GM12878 (cell line): ENCODE data around the gene BSCL2. TPM values are rescaled to one million over a fixed set of nuclear protein-coding genes. Genes with fewer than 3 reads are reported as not detected.

Source experiments
- BCLAF1 ChIP-seq: fragments of 450-650 bp; IDR thresholded peaks from 2 replicates; pipeline ENCODE4 v1.6.1; 2017; ENCODE audit warnings: antibody characterized with exemption, mild to moderate bottlenecking, moderate library complexity
- CBX3 ChIP-seq: fragments of 200-600 bp; sonication (generic); IDR thresholded peaks from 2 replicates; pipeline ENCODE4 v1.6.1; 2016; ENCODE audit warnings: low read depth, borderline replicate concordance
- CREM ChIP-seq: IDR thresholded peaks from 2 replicates; pipeline ENCODE4 v1.6.1; 2014; ENCODE audit warnings: antibody characterized with exemption, low read depth
- EGR1 ChIP-seq, 2 experiments: IDR thresholded peaks; 1 replicate in 1 of 2; 2 replicates in 1 of 2; pipeline ENCODE4 v1.6.1; 2011 to 2012; ENCODE audit warnings: low read depth in 2 of 2, low read length in 2 of 2, borderline replicate concordance in 1 of 2, mild to moderate bottlenecking in 1 of 2, moderate library complexity in 1 of 2
- KAT2A ChIP-seq: conservative IDR thresholded peaks from 2 replicates; pipeline ENCODE4 v1.6.1; 2011; ENCODE audit warnings: low read depth, low read length; ENCODE audit not compliant: control insufficient read depth
- PAX5 ChIP-seq: IDR thresholded peaks from 2 replicates; pipeline ENCODE4 v1.6.1; 2011; ENCODE audit warnings: low read depth, low read length, borderline replicate concordance
- PRDM15 ChIP-seq: fragments of 450-650 bp; formaldehyde crosslinking; IDR thresholded peaks from 2 replicates; pipeline ENCODE4 v1.4.0; 2020; ENCODE audit warnings: mild to moderate bottlenecking, moderate library complexity
- SKIL ChIP-seq: fragments of 450-650 bp; IDR thresholded peaks from 2 replicates; pipeline ENCODE4 v1.6.1; 2017; ENCODE audit warnings: mild to moderate bottlenecking, low read depth, inconsistent platforms; ENCODE audit not compliant: poor library complexity, severe bottlenecking
- SREBF1 ChIP-seq: IDR thresholded peaks from 2 replicates; pipeline ENCODE4 v1.6.1; 2012; ENCODE audit warnings: mild to moderate bottlenecking, low read length
- STAT1 ChIP-seq: fragments of 450-650 bp; conservative IDR thresholded peaks from 2 replicates; pipeline ENCODE4 v1.6.1; 2014; ENCODE audit warnings: antibody characterized with exemption, mild to moderate bottlenecking
- WRNIP1 ChIP-seq: IDR thresholded peaks from 2 replicates; pipeline ENCODE4 v1.6.1; 2011; ENCODE audit warnings: low read depth, low read length, improper control_type of control experiment, borderline replicate concordance
- ZNF274 ChIP-seq: IDR thresholded peaks from one replicate; pipeline ENCODE4 v1.8.0; 2011; ENCODE audit not compliant: insufficient read length, insufficient read depth
- polyA plus RNA-seq, 11 experiments: library from polyadenylated mRNA; depleted of rRNA in 4 of 11; unstranded in 6 of 11; stranded (reverse) in 5 of 11; fragments of >200 nt; fragmentation: Nextera tagmentation in 4 of 11; fragmentation: Illumina TruSeq in 1 of 11; extraction: Ambion mirVana in 4 of 11; extraction: Trizol in 1 of 11; gene quantifications; 1 replicate in 1 of 11; 2 replicates in 10 of 11; pipeline versions ENCODE4 v1.2.1 to v1.2.3, GENCODE V29; 2011 to 2016; ENCODE audit warnings: inconsistent platforms in 2 of 11, missing spikeins in 2 of 11, low read depth in 1 of 11
- total RNA-seq, 4 experiments: library from RNA; depleted of rRNA in 3 of 4; stranded (reverse); fragments of >200 nt in 3 of 4; fragmentation: Illumina TruSeq in 1 of 4; extraction: Trizol in 1 of 4; gene quantifications; 2 replicates each; pipeline versions ENCODE4 v1.2.1 to v1.2.3, GENCODE V29; 2013 to 2021
- TF ChIP-seq, protein P1 (sequence below): fragments of 450-650 bp; formaldehyde crosslinking; IDR thresholded peaks from 2 replicates; pipeline ENCODE4 v1.4.0; 2022; ENCODE audit warnings: mild to moderate bottlenecking, moderate library complexity
- TF ChIP-seq, protein P2 (sequence below): IDR thresholded peaks from 2 replicates; pipeline ENCODE4 v1.6.1; 2011; ENCODE audit warnings: borderline replicate concordance, low read depth, mild to moderate bottlenecking, moderate library complexity, low read length; ENCODE audit not compliant: insufficient read depth, poor library complexity, severe bottlenecking

BSCL2 gene
- total and polyA plus RNA-seq, 10 of the 15 experiments (the other 5 are each of a cell fraction or from before 2014, with no cell fraction given): 12.3 to 57.9 (median 21.8) TPM

DNA sequence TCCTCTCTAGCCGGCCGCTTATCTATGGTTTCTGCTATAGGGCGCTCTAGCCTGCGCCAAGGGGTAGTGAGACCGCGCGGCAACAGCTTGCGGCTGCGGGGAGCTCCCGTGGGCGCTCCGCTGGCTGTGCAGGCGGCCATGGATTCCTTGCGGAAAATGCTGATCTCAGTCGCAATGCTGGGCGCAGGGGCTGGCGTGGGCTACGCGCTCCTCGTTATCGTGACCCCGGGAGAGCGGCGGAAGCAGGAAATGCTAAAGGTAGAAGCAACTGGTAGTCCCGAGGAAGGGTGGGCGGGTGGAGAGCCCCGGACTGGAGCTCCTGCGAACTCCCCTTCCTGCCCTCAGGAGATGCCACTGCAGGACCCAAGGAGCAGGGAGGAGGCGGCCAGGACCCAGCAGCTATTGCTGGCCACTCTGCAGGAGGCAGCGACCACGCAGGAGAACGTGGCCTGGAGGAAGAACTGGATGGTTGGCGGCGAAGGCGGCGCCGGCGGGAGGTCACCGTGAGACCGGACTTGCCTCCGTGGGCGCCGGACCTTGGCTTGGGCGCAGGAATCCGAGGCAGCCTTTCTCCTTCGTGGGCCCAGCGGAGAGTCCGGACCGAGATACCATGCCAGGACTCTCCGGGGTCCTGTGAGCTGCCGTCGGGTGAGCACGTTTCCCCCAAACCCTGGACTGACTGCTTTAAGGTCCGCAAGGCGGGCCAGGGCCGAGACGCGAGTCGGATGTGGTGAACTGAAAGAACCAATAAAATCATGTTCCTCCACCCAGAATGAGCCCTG, 35.4 kb downstream of the BSCL2 start, which contains the start of the genes LBHD1 and UQCC3 (continued):
- TF ChIP-seq PRDM15: no peak
- TF ChIP-seq STAT1: 0 out of 2 replicates have a peak, but pooled peaks have one; percentile 56
- TF ChIP-seq, protein P1, sequence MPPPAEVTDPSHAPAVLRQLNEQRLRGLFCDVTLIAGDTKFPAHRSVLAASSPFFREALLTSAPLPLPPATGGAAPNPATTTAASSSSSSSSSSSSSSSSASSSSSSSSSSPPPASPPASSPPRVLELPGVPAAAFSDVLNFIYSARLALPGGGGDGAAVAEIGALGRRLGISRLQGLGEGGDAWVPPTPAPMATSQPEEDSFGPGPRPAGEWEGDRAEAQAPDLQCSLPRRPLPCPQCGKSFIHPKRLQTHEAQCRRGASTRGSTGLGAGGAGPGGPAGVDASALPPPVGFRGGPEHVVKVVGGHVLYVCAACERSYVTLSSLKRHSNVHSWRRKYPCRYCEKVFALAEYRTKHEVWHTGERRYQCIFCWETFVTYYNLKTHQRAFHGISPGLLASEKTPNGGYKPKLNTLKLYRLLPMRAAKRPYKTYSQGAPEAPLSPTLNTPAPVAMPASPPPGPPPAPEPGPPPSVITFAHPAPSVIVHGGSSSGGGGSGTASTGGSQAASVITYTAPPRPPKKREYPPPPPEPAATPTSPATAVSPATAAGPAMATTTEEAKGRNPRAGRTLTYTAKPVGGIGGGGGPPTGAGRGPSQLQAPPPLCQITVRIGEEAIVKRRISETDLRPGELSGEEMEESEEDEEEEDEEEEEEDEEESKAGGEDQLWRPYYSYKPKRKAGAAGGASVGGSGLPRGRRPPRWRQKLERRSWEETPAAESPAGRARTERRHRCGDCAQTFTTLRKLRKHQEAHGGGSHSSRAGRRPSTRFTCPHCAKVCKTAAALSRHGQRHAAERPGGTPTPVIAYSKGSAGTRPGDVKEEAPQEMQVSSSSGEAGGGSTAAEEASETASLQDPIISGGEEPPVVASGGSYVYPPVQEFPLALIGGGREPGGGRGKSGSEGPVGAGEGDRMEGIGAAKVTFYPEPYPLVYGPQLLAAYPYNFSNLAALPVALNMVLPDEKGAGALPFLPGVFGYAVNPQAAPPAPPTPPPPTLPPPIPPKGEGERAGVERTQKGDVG: no peak
- TF ChIP-seq SREBF1: no peak
- TF ChIP-seq PAX5: 0 out of 2 replicates have a peak, but pooled peaks have one; percentile 15
- TF ChIP-seq CBX3: no peak
- peak in 1 of 2 experiments; percentile 48; a peak in 1 of 3 replicates for TF ChIP-seq EGR1 (IDR thresholded peaks at IDR 0.05; ENCODE audit: borderline replicate concordance in 1 of 2, low read depth in 2 of 2, low read length in 2 of 2)
- no peak for TF ChIP-seq WRNIP1
- no peak for TF ChIP-seq ZNF274
- TF ChIP-seq BCLAF1: no peak
- no peak for TF ChIP-seq KAT2A
- TF ChIP-seq, protein P2, sequence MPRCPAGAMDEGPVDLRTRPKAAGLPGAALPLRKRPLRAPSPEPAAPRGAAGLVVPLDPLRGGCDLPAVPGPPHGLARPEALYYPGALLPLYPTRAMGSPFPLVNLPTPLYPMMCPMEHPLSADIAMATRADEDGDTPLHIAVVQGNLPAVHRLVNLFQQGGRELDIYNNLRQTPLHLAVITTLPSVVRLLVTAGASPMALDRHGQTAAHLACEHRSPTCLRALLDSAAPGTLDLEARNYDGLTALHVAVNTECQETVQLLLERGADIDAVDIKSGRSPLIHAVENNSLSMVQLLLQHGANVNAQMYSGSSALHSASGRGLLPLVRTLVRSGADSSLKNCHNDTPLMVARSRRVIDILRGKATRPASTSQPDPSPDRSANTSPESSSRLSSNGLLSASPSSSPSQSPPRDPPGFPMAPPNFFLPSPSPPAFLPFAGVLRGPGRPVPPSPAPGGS: no peak
- peak; percentile 40 for TF ChIP-seq CREM
- no peak for TF ChIP-seq SKIL
